CD4-positive, CD25-positive, alpha-beta regulatory T cell (primary cell): Measurements from ENCODE around the gene KCNMA1. TPM values are rescaled to one million over a fixed set of nuclear protein-coding genes. Genes with fewer than 3 reads are reported as not detected.

ENCODE experiments used
- ATAC-seq, 2 donors: fragments of 150-1000 bp; cut with Tn5 transposase; one replicate each; pipeline ENCODE4 v1.10.0; 2021; ENCODE audit warnings: low read depth in 2 of 2, moderate number of reproducible peaks in 2 of 2, moderate library complexity in 1 of 2
- DNase-seq, 3 donors: peaks; one replicate each; pipeline versions ENCODE4 v3.0.0 to v3.0.0-alpha.2; 2012 to 2022; ENCODE audit warnings: mixed read lengths in 1 of 3
- H3K27ac ChIP-seq: one replicate; pipeline ENCODE4 v1.7.0; 2013; ENCODE audit warnings: mild to moderate bottlenecking, low read length; ENCODE audit not compliant: insufficient read depth, poor library complexity, severe bottlenecking
- H3K27me3 ChIP-seq: one replicate; pipeline ENCODE4 v1.7.0; 2013; ENCODE audit warnings: low read length; ENCODE audit not compliant: control insufficient read depth, insufficient read depth
- H3K36me3 ChIP-seq: one replicate; pipeline ENCODE4 v1.7.0; 2013; ENCODE audit warnings: mild to moderate bottlenecking, low read length, moderate library complexity; ENCODE audit not compliant: control insufficient read depth, insufficient read depth
- H3K4me1 ChIP-seq: 2 replicates; pipeline ENCODE4 v1.7.0; 2013; ENCODE audit warnings: mild to moderate bottlenecking, low read length; ENCODE audit not compliant: insufficient read depth, control insufficient read depth, poor library complexity, severe bottlenecking
- H3K4me3 ChIP-seq: one replicate; pipeline ENCODE4 v1.7.0; 2013; ENCODE audit warnings: low read depth, mild to moderate bottlenecking, low read length, moderate library complexity
- H3K9me3 ChIP-seq, 2 experiments: 1 replicate in 1 of 2; 2 replicates in 1 of 2; pipeline ENCODE4 v1.7.0; 2013; ENCODE audit warnings: low read length in 2 of 2, mild to moderate bottlenecking in 1 of 2, moderate library complexity in 1 of 2; ENCODE audit not compliant: control insufficient read depth in 2 of 2
- H3K27ac Mint-ChIP-seq, 3 donors: one replicate each; pipeline ENCODE4 v1.8.0; 2020 to 2022; ENCODE audit warnings: mild to moderate bottlenecking in 3 of 3, mixed read lengths in 3 of 3, moderate library complexity in 2 of 3
- H3K27me3 Mint-ChIP-seq: one replicate; pipeline ENCODE4 v1.8.0; 2022; ENCODE audit warnings: mild to moderate bottlenecking, mixed read lengths
- H3K36me3 Mint-ChIP-seq: one replicate; pipeline ENCODE4 v1.8.0; 2020; ENCODE audit warnings: mixed read lengths
- H3K4me1 Mint-ChIP-seq, 4 donors: one replicate each; pipeline ENCODE4 v1.8.0; 2020 to 2022; ENCODE audit warnings: mixed read lengths in 4 of 4, mild to moderate bottlenecking in 1 of 4
- H3K4me3 Mint-ChIP-seq, 4 donors: one replicate each; pipeline ENCODE4 v1.8.0; 2020 to 2022; ENCODE audit warnings: mild to moderate bottlenecking in 4 of 4, mixed read lengths in 4 of 4, moderate library complexity in 3 of 4
- H3K9me3 Mint-ChIP-seq, 7 donors: one replicate each; pipeline ENCODE4 v1.8.0; 2020 to 2022; ENCODE audit warnings: mixed read lengths in 7 of 7, mild to moderate bottlenecking in 3 of 7, moderate library complexity in 2 of 7
- polyA plus RNA-seq, 4 donors: library from polyadenylated mRNA; unstranded; fragments of 300-500 nt; fragmentation: Illumina TruSeq; gene quantifications; one replicate each; pipeline ENCODE4 v1.2.3, GENCODE V29; 2021
- total RNA-seq: library from RNA; stranded (reverse); gene quantifications from one replicate; pipeline ENCODE4 v1.2.3, GENCODE V29; 2022

The KCNMA1 gene
- total and polyA plus RNA-seq, 5 donors from 2014 or later = not detected

DNA sequence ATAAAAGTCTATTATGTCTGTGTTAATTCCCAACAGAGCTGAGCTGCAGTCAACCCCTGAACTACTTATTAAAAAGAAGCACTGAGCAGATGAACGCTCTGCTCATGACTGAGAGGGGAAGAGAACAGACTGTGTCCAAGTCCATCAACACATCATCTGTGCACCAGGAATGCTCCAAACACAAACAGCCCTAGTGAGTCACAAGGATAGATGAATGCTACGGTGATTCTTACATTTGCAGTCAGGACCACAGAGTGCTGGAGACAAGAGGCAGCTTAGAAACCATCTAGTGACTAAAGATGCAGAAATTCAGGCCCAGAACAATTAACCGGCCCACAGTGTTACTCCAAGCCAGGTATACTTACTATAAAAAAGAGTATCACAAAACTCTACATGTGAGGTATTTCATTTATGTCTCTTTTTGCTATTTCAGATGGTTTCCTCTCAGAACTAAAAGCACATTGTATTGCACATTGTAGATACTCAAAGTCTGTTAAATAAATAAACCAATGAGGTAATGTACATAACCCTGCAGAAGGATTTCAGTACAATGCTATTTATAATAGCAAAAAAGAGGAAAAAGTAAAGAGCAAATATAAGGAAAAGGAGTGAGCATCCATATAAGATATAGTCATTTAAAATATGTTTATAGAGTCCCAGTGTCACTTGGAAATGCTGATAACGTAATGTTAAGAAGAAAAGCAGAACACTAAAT lies 159.2 kb downstream of the KCNMA1 start:
- DNase-seq = no peak
- H3K9me3 Mint-ChIP-seq = no peaks in the 10 kb centered on the region
- H3K36me3 Mint-ChIP-seq = no peaks in the 10 kb centered on the region
- H3K27me3 Mint-ChIP-seq = peaks cover 4% of the 10 kb centered on the region
- Histone ChIP-seq H3K4me1 (no peaks in the 10 kb centered on the region), H3K27me3 (no peaks in the 10 kb centered on the region), H3K9me3 (no peaks in the 10 kb centered on the region), H3K27ac (no peak overlapping the region), H3K36me3 (no peaks in the 10 kb centered on the region), H3K4me3 (no peak overlapping the region)
- H3K27ac Mint-ChIP-seq = peak overlapping the region in 1 of 3 donors; percentile 1
- ATAC-seq = no peak
- no peak overlapping the region for H3K4me3 Mint-ChIP-seq
- no peaks in the 10 kb centered on the region for H3K4me1 Mint-ChIP-seq

DNA sequence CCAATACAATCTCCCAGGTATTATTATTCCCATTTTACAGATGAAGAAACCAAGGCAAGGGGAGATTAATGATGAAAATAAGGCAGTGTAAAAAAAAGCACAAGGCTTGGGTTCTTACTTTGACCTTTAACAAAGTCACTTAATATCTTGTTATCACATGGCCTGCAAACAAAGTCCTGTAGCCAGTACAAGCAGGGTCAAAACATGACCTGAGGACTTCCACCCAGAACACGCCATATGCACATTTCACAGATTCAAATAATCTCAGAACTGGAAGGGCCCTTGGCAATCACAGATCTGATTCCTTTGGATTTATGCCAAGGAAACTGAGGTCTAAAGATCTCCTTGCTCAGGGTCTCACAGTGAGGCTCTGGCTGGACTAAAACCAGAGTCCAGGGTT lies 162.1 kb downstream of the KCNMA1 start:
- H3K9me3 Mint-ChIP-seq = no peaks in the 10 kb centered on the region
- H3K4me3 ChIP-seq = no peak overlapping the region
- DNase-seq (no peak), ATAC-seq (no peak)
- no peaks in the 10 kb centered on the region for H3K4me1 Mint-ChIP-seq
- no peaks in the 10 kb centered on the region for H3K36me3 ChIP-seq
- peaks cover 4% of the 10 kb centered on the region for H3K27me3 Mint-ChIP-seq
- H3K36me3 Mint-ChIP-seq = no peaks in the 10 kb centered on the region
- no peak overlapping the region for H3K27ac Mint-ChIP-seq
- H3K4me3 Mint-ChIP-seq = no peak overlapping the region
- H3K9me3 ChIP-seq = no peaks in the 10 kb centered on the region
- H3K4me1 ChIP-seq = no peaks in the 10 kb centered on the region
- no peaks in the 10 kb centered on the region for H3K27me3 ChIP-seq
- no peak overlapping the region for H3K27ac ChIP-seq

DNA sequence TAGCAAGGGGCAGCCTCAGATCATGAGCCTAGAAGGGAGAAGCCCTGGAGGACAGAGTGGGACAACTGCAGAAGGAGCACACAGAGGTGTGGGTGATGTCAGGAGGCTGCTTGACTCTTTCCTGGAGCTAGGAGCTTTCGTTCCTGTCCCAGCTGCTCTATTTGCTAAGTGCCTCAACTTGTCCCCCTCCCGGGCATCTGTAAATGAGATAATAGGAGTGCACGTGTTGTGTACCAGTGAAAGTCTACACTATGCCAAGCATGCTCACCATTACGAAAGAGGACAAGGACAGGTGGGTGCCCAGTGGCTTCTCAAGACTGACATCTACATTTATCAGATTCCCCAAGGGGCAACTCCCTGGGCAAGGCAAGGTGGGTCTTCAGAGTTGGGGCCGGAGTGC lies 162.7 kb downstream of the KCNMA1 start:
- no peaks in the 10 kb centered on the region for H3K36me3 ChIP-seq
- Mint-ChIP-seq H3K27ac (no peak overlapping the region), H3K4me3 (no peak overlapping the region), H3K36me3 (no peaks in the 10 kb centered on the region), H3K27me3 (peaks cover 4% of the 10 kb centered on the region), H3K4me1 (no peaks in the 10 kb centered on the region), H3K9me3 (no peaks in the 10 kb centered on the region)
- H3K27ac ChIP-seq = no peak overlapping the region
- no peak for DNase-seq
- ATAC-seq = no peak
- no peaks in the 10 kb centered on the region for H3K9me3 ChIP-seq
- H3K4me3 ChIP-seq = no peak overlapping the region
- H3K4me1 ChIP-seq = no peaks in the 10 kb centered on the region
- H3K27me3 ChIP-seq = no peaks in the 10 kb centered on the region

DNA sequence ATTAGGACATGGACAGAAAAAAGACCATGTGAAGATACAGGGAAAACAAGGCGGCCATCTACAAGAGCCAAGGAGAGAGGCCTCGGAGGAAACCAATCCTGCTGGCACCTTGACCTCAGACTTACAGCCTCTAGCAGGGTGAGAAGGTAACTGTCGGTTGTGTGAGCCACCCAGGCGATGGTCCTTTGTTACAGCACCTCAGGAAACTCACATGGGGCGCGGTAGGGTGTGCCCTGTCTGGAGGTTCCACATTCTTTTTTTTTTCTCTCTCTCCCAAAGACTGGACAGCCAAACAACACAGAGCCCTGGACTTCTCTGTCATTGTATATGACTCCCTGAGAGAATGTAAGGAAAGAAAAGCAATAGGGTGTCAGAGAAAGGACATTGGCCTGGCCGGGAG lies 163.2 kb downstream of the KCNMA1 start:
- Mint-ChIP-seq H3K36me3 (no peaks in the 10 kb centered on the region), H3K27me3 (peaks cover 4% of the 10 kb centered on the region), H3K4me3 (no peak overlapping the region), H3K9me3 (no peaks in the 10 kb centered on the region), H3K27ac (no peak overlapping the region), H3K4me1 (no peaks in the 10 kb centered on the region)
- DNase-seq (no peak), ATAC-seq (no peak)
- no peaks in the 10 kb centered on the region for H3K27me3 ChIP-seq
- no peak overlapping the region for H3K4me3 ChIP-seq
- no peaks in the 10 kb centered on the region for H3K9me3 ChIP-seq
- no peak overlapping the region for H3K27ac ChIP-seq
- no peaks in the 10 kb centered on the region for H3K36me3 ChIP-seq
- H3K4me1 ChIP-seq = no peaks in the 10 kb centered on the region

DNA sequence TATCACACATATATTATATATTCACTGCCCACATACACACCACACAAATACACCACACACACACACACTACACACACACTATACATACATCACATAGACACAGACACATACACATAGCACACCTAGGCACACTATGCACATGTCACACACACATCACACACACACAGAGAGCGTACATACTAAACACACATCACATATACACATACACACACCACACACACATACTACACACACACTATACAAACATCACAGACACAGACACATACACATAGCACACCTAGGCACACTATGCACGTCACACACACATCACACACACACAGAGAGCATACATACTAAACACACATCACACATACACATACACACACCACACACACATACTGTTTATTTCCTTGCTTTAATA lies 165.5 kb downstream of the KCNMA1 start:
- H3K9me3 ChIP-seq = no peaks in the 10 kb centered on the region
- no peaks in the 10 kb centered on the region for H3K4me1 Mint-ChIP-seq
- H3K4me1 ChIP-seq = no peaks in the 10 kb centered on the region
- no peak overlapping the region for H3K27ac ChIP-seq
- no peak overlapping the region for H3K4me3 Mint-ChIP-seq
- H3K27me3 ChIP-seq = no peaks in the 10 kb centered on the region
- no peak overlapping the region for H3K4me3 ChIP-seq
- ATAC-seq (no peak), DNase-seq (no peak)
- peaks cover 0 to 2% (median 0%) of the 10 kb centered on the region in 7 donors for H3K9me3 Mint-ChIP-seq
- no peaks in the 10 kb centered on the region for H3K36me3 ChIP-seq
- H3K36me3 Mint-ChIP-seq = no peaks in the 10 kb centered on the region
- no peak overlapping the region for H3K27ac Mint-ChIP-seq
- peaks cover 4% of the 10 kb centered on the region for H3K27me3 Mint-ChIP-seq

DNA sequence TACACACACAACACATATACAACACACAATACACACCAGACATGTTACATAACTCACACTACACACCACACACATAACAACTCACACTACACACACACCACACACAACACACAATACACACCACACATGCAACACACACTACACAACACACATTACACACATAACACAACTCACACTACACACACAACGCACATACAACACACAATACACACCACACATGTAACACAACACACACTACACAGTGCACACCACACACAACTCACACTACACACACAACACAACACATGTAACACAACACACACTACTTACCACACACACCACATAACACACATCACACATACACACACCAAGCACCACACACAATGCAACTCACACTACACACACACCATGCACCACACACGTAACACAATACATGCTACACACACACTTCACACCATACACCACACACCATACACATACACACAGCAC lies 166.5 kb downstream of the KCNMA1 start:
- Mint-ChIP-seq H3K27me3 (no peaks in the 10 kb centered on the region), H3K27ac (no peak overlapping the region), H3K4me3 (no peak overlapping the region), H3K9me3 (peaks cover 0 to 2% (median 0%) of the 10 kb centered on the region in 7 donors), H3K4me1 (no peaks in the 10 kb centered on the region), H3K36me3 (no peaks in the 10 kb centered on the region)
- H3K4me3 ChIP-seq = no peak overlapping the region
- H3K9me3 ChIP-seq = no peaks in the 10 kb centered on the region
- no peak for ATAC-seq
- DNase-seq = no peak
- no peaks in the 10 kb centered on the region for H3K27me3 ChIP-seq
- no peaks in the 10 kb centered on the region for H3K36me3 ChIP-seq
- no peaks in the 10 kb centered on the region for H3K4me1 ChIP-seq
- no peak overlapping the region for H3K27ac ChIP-seq

DNA sequence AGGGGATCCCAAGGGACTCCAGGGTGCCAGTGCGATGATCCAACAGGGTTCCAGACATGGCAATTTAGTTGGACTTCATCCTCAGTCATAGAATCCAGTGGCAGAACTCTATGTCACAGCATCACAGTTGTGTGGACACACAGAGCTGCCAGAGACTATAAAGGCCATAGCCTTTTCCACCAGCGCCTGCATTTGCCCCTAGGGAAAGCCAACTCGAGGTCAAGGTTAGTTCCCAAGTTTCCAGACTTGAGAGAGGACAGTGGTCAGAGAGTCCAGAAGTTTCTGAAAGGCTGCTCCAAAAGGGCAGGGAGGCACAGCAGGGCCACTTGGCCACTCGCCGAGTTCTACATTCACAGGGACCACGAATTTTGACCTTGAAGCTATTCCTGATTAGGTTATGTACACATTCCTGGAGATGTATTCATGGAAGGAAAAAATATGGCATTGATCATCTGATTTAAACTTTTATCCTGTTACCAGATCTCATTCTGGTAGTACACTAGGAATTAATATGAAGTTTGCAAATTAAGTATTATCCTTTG lies 170.1 kb downstream of the KCNMA1 start:
- Histone ChIP-seq H3K4me1 (no peaks in the 10 kb centered on the region), H3K27ac (no peak overlapping the region), H3K9me3 (no peaks in the 10 kb centered on the region), H3K4me3 (no peak overlapping the region), H3K36me3 (no peaks in the 10 kb centered on the region), H3K27me3 (no peaks in the 10 kb centered on the region)
- DNase-seq (no peak), ATAC-seq (no peak)
- Mint-ChIP-seq H3K4me3 (no peak overlapping the region), H3K4me1 (no peaks in the 10 kb centered on the region), H3K9me3 (peaks cover 0 to 2% (median 0%) of the 10 kb centered on the region in 7 donors), H3K36me3 (no peaks in the 10 kb centered on the region), H3K27me3 (no peaks in the 10 kb centered on the region), H3K27ac (no peak overlapping the region)
